HL-60/S4 (cell line): ENCODE data around the gene PTPRK.

ENCODE experiments used
- in situ Hi-C: fragments of 300-500 bp; cut with MboI; formaldehyde crosslinking; loops from 2 replicates; pipeline ENCODE4 v1.14.3; 2022; ENCODE audit warnings: low sequenced_read_pairs

Gene PTPRK

GRCh38 chr6:128516514-128516898 lies 3.9 kb downstream of the PTPRK start:
- in situ Hi-C loops, result no loop called here

- in situ Hi-C loops, result no loop called here
These were observed 4.6 kb downstream of the PTPRK start for GRCh38 chr6:128515550-128516513.

GRCh38 chr6:128513878-128514277 lies 6.5 kb downstream of the PTPRK start:
- in situ Hi-C loops, result no loop called here

- in situ Hi-C loops, result no loop called here
These were observed 8.1 kb downstream of the PTPRK start for GRCh38 chr6:128512296-128512695.

GRCh38 chr6:128511506-128511905 lies 8.9 kb downstream of the PTPRK start:
- in situ Hi-C loops, result no loop called here

DNA sequence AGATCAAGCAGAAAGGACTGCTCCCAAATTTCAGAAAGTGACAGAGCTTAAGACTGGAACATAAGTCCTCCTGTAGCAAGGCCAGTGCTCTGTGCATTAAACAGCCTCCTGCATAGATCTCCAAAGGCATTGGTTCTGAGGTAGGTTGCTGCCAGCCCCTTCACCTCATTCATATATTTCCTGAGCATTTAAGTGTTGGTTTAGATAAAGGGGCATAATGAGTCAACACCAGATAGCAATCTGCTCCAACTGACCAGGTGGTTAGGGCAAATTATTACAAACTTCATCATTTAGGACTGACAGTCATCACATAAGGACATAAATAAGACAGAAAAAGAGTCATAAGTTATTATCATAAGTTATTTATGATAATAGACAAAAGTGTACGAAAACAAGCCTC lies 10.7 kb downstream of the PTPRK start:
- in situ Hi-C loops, result no loop called here

- in situ Hi-C loops, result no loop called here
These were observed 11.7 kb downstream of the PTPRK start for GRCh38 chr6:128508588-128509296.

- in situ Hi-C loops, result no loop called here
These were observed 12.8 kb downstream of the PTPRK start for GRCh38 chr6:128507337-128508310.

GRCh38 chr6:128505603-128506002 lies 14.8 kb downstream of the PTPRK start:
- in situ Hi-C loops, result no loop called here

GRCh38 chr6:128504003-128504654 lies 16.3 kb downstream of the PTPRK start:
- in situ Hi-C loops, result no loop called here

DNA sequence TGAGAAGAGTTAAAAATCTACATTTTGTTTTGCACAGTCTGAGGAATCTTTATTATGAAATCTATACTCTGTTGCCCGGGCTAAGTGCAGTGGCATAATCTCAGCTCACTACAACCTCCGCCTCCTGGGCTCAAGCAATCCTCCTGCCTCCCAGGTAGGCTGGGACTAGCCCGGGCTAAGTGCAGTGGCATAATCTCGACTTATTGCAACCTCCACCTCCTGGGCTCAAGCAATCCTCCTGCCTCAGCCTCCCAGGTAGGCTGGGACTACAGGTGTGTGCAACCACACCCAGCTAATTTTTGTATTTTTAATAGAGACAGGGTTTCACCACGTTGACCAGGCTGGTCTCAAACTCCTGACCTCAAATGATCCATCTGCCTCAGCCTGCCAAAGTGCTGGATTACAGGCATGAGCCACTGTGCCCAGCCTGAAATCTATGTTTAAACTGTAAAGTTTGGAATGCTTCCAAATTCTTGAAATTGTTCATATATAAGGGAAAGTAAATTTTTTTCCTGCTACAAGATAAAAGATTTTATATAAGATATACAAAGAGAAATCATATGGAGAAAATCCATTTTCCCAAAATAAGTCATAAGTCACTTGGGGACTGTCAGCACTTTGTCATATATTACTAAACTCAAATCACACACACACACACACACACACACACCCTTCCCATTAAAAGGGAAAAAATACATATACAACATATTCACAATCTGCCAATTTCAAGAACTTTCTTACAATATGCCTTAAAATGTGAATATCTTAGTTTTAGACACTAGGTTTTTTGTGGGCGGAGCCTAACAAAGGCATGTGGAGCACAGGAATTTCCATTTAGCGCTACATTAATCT lies 19.4 kb downstream of the PTPRK start:
- in situ Hi-C loops, result no loop called here

DNA sequence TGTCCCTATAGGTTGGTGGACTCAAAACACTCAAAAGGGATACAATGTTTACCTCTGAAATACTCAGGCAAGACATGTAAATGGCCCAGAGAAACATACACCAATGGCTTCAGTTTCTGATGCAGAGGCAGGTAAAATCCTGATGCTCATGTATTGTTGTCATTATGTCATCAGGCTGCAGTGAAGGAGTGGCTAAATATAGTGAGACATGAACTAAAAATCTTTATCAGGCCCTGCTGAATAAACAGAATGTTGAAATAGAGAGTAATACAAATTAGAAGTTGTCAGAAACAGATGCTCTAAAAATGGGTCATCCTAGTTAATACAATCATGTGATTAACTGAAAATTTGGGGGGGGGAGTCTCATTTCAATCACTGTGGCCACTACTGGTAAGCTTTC lies 20.4 kb downstream of the PTPRK start:
- in situ Hi-C loops, result no loop called here

DNA sequence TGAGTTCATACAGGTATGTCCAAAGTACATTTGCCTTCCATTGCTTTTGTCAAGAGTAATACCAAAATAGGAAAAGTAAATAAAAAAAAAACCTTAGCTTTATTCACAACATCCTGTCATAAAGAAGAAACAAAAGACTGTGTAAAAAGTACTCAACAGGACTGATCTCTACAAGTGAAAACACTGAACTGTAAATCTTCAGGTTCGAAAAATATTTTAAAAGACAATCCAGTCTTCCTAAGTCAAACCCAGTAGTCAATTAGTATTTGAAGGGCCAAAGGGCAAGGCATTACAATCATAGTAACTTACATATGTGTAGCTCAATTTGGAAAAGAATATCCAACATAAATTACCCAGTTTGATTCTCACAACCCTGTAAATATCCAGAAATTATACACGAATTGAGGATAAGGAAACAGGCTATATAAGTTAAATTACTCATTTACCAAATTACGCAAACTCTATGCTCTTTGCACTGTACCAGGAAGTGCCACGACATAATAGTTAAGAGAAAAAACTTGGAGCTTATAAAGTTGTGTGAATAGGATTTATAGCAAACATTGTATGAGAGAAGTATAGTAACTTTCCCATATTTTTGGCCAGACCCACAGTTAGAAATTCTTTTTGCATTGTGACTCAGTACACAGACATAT lies 21.2 kb downstream of the PTPRK start:
- in situ Hi-C loops, result no loop called here

DNA sequence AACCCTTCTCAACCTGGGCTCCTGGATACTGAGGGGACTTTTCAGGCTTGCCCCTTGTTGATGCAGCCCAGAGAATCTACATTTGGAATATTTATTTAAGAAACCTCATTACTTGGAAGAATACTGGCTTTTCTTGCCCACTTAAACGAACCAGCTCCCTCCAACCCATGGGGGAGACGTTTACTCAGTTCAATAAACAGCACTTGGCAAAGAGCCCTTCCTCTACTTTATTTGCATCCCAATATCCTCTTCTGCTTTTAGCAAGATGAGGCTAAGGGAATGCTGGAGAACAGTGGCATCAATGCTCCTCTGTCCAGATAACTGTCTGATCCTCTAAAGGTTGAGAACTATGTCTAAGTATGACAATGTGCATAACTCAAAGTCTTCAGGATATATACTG lies 22.2 kb downstream of the PTPRK start:
- in situ Hi-C loops, result no loop called here

DNA sequence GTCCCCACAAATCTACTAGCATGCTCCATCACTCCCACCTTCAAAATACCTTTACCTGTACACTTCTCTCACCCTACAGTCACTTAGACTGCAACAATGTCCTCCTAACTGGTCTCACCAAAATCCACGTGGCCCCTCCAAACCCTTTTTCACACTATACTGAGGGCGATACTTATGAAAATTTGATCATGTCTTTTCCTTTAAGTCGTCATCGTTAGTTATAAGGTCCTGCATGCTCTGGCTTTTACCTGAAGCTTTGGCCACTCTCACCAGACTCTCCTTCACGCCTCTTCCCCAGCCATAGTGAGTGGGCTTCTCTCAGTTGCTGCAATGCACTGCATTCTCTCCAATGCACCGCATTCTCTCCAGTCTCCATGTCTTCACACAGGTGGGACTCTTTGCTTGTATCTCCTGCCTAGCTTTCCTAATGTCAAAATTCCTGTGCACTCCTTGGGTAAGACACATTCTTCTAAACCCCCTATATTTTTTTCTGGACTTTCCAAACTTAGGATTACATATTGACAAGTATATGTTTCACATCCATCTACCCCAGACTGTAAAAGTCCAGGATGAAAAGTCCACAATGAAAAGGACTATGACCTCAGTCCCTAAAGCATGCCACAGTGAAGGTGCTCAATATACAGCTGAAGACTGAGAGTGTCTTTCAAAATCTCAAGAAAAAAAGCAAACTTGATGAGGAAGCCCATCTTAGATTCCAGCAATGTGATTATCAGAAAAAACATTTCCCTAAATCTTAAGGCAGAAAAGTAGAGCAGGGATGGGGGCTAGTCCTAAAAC lies 24.7 kb downstream of the PTPRK start:
- in situ Hi-C loops, result no loop called here

DNA sequence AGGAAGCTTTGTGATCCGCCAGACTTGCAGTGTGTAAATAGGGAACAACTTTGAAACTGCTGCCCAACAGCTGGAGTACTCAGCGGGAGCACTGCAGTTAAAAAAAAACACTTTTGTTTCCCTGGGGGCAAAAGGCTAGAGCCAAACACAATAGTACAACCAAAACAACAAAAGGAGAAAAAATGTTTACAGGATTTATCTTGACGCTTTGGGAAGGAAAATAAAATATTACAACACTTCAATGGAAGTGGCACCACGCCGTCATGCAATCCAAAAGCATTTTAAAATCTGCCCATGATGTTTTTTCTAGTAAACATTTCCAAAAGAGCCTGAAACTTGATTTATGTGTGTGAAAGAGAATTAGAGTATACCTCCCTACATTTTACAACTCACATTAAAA lies 26.0 kb downstream of the PTPRK start:
- in situ Hi-C loops, result no loop called here

DNA sequence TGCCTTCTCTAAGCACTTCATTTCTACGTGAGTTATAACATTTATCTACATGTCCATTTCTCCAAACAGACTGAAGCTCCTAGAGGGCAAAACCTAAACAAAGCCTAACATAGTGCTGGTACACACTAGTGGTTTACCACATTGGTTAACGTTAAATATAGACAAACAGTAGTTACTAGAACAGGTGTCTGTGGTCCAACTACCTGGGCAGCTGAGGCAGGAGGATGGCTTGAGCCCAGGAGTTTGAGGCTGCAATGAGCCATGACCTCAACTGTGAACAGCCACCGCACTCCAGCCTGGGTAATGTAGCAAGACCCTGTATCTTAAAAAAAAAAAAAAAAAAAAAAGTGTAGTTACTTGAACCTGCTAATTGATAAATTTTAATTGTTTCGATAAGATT lies 26.5 kb downstream of the PTPRK start:
- in situ Hi-C loops, result no loop called here

- in situ Hi-C loops, result no loop called here
These were observed 28.0 kb downstream of the PTPRK start for GRCh38 chr6:128492386-128492785.
